Astrocyte (in vitro differentiated cells and primary cell): ENCODE data around the gene CDK14.

Experiments used
- CTCF ChIP-seq: IDR thresholded peaks from 2 replicates; pipeline ENCODE4 v1.5.1; 2011; ENCODE audit warnings: low read depth, mild to moderate bottlenecking, inconsistent platforms, low read length, moderate library complexity; ENCODE audit not compliant: insufficient read depth
- EZH2 ChIP-seq: IDR thresholded peaks from 2 replicates; pipeline ENCODE4 v1.6.1; 2012; ENCODE audit warnings: mild to moderate bottlenecking, low read length, inconsistent platforms; ENCODE audit not compliant: insufficient read depth

GRCh38 chr7:91093181-91093580 is 497.1 kb downstream of the CDK14 start:
- TF ChIP-seq CTCF (no peak), EZH2 (no peak)
